RWPE1 (cell line): ENCODE results near the gene SLC15A1.

Source experiments
- CTCF ChIA-PET: fragments of 350-600 bp; sonication (Branson Sonifier 250); formaldehyde crosslinking; extraction: SDS; loops from one replicate; lab custom pipeline; 2021; lab: Yijun Ruan, JAX
- POLR2A ChIA-PET: fragments of 400-600 bp; formaldehyde crosslinking; extraction: SDS; loops from one replicate; lab custom pipeline; 2020; ENCODE audit warnings: antibody characterized with exemption; ENCODE audit not compliant: low non-redundant PET; lab: Yijun Ruan, JAX
- DNase-seq: peaks from one replicate; pipeline ENCODE4 v3.0.0; 2012; ENCODE audit warnings: low spot score
- H3K27ac ChIP-seq: fragments of 450-650 bp; 2 replicates; pipeline ENCODE4 v1.5.1; 2017
- CTCF ChIP-seq: fragments of 450-650 bp; conservative IDR thresholded peaks from 2 replicates; pipeline ENCODE4 v1.5.1; 2017; ENCODE audit warnings: low read depth, mild to moderate bottlenecking

The SLC15A1 gene

DNA sequence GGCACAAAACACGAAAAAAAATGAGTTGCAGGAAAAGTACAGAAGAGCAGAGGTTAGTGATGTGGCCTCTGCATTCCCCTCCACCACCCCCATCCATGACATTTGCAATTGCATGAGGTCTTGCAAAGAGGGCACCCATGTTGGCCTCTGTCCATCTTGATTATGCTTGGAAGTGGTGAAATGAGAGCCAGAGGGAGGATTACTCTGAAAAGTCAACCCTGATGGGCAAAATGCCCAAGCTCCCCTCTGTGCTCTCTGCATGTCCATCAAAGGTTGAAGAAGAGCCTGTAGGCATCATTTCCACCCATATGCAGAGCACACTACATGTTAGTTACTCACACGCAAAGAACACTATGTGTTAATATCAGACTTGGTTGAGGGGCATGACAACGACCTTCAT is 71.4 kb downstream of the SLC15A1 start:
- no peak for TF ChIP-seq CTCF
- H3K27ac ChIP-seq, result no peak overlapping the region
- ChIA-PET CTCF (no interaction called here), POLR2A (no interaction called here)
- no peak for DNase-seq

GRCh38 chr13:98678741-98679140 is 73.7 kb downstream of the SLC15A1 start:
- TF ChIP-seq CTCF, result no peak
- DNase-seq, result no peak
- ChIA-PET POLR2A (no interaction called here), CTCF (no interaction called here)
- H3K27ac ChIP-seq, result no peak overlapping the region

DNA sequence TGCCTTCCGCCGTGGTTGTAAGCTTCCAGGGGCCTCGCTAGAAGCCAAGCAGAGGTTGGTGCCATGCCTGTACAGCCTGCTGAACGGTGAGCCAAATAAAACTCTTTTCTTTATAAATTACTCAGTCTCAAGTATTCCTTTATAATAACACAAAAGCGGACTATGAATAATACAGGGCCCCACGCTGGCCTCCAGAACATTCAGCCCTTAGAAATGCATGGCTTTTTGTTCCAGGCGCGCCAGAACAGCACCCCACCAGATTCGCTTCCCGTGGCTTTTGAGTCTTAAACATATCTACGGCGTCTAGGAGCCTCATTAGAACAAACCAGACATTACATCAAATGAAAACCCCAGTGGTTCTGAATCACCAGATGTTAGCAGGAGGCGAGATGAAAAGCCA is 75.1 kb downstream of the SLC15A1 start:
- TF ChIP-seq CTCF, result no peak
- no peak overlapping the region for H3K27ac ChIP-seq
- no peak for DNase-seq
- ChIA-PET CTCF (no interaction called here), POLR2A (no interaction called here)

GRCh38 chr13:98676239-98676638 is 76.2 kb downstream of the SLC15A1 start:
- ChIA-PET CTCF (interaction anchor here (0.6 kb wide), 1 partner anchor 231 kb away, joined by 3 read pairs; no protein-coding TSS in a partner anchor), POLR2A (no interaction called here)
- TF ChIP-seq CTCF, result no peak
- no peak for DNase-seq
- no peak overlapping the region for H3K27ac ChIP-seq

DNA sequence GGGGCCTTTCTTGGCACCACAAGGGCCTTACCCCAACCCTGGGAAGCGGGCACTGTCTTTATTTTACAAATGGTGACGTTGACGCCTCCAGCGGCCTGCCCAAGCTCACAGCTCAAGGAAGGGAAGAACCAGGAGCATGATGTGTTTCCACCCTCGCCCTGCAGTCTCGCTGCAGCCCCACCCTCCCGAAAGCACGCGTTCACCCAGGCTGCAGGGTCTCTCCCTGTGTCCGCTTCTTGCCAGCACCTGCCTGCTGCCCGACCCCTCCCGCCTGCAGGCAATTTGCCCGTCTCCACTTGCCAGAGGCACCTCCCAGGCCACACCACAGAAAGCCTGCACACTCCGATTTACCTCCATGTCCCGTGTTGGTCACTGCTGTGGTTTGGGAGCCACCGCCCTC is 76.6 kb downstream of the SLC15A1 start:
- no peak for DNase-seq
- no peak overlapping the region for H3K27ac ChIP-seq
- CTCF ChIA-PET, result interaction anchor here (0.6 to 0.7 kb wide), 2 partner anchors 41 to 231 kb away, joined by 3 read pairs; no protein-coding TSS in a partner anchor
- no peak for TF ChIP-seq CTCF
- POLR2A ChIA-PET, result no interaction called here

GRCh38 chr13:98675066-98675465 is 77.4 kb downstream of the SLC15A1 start:
- CTCF ChIA-PET, result no interaction called here
- no peak for TF ChIP-seq CTCF
- H3K27ac ChIP-seq, result no peak overlapping the region
- no peak for DNase-seq
- POLR2A ChIA-PET, result no interaction called here
